Measurements from ENCODE around the gene SCUBE2. TPM values are rescaled to one million over a fixed set of nuclear protein-coding genes. Genes with fewer than 3 reads are reported as not detected.

SCUBE2 gene
- total and polyA plus RNA-seq, 2 donors (not counting 1 experiment from before 2014, with no cell fraction given), result not detected

DNA sequence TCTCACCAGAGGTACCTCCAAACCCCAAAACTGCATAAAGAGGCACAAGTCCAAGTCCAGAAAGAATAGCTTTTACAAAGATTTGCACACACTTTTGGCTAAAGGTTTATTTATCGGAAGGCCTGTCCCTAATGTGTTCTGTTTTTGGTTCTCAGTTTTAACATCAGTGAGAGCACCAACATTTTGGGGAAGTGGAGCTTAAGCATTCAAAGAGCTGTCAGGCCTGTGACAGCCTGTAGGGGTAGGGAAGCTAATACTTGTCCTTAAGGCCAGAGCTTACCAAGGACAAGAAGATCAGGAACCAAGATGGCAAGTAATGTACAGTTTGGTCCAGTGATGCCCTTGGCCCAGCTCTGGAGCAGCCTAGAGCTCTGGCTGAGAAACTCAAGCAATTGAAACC is 38.9 kb upstream of the SCUBE2 start:
- no peaks in the 10 kb centered on the region for H3K79me2 ChIP-seq (ENCODE audit: control insufficient read depth, insufficient read depth, low read length)
- H2AFZ ChIP-seq (ENCODE audit: insufficient read depth, low read depth, low read length, poor library complexity, severe bottlenecking), result no peak overlapping the region
- H3K4me3 ChIP-seq (ENCODE audit: control extremely low read depth in 1 of 5, extremely low read depth in 1 of 5, insufficient read depth in 1 of 5, low read depth in 2 of 5, low read length in 4 of 5), result no peak overlapping the region
- DNase-seq (no peak), ATAC-seq (ENCODE audit: low read depth) (no peak)
- H3K9ac ChIP-seq (ENCODE audit: low read length), result no peak overlapping the region
- H3K9me3 ChIP-seq (ENCODE audit: control extremely low read depth in 1 of 3, control insufficient read depth in 2 of 3, insufficient read depth in 1 of 3, low read length in 2 of 3), result no peaks in the 10 kb centered on the region
- no peak overlapping the region for H3K4me3 Mint-ChIP-seq
- H3K36me3 ChIP-seq (replicated peaks in 1 of 2; ENCODE audit: control extremely low read depth in 1 of 2, control insufficient read depth in 1 of 2, extremely low read depth in 1 of 2, insufficient read depth in 2 of 2, low read length in 1 of 2), result peaks cover 0 to 1% of the 10 kb centered on the region in 2 experiments
- intact Hi-C loops (cut with micrococcal nuclease), result no loop called here
- H3K9me3 Mint-ChIP-seq (ENCODE audit: insufficient read depth), result no peaks in the 10 kb centered on the region
- no peaks in the 10 kb centered on the region for H3K27me3 Mint-ChIP-seq
- 100% methylated on average over 1 of the region's 1 CpG for WGBS (ENCODE audit: insufficient coverage)
- H4K20me1 ChIP-seq (ENCODE audit: control insufficient read depth, insufficient read depth, low read length, poor library complexity, severe bottlenecking), result no peaks in the 10 kb centered on the region
- no peaks in the 10 kb centered on the region for H3K27me3 ChIP-seq (replicated peaks in 1 of 4; ENCODE audit: control extremely low read depth in 1 of 4, control insufficient read depth in 3 of 4, insufficient read depth in 4 of 4, low read length in 3 of 4)
- TF ChIP-seq EZH2 (IDR thresholded peaks at IDR 0.05; ENCODE audit: borderline replicate concordance, insufficient read depth, low read depth, low read length, poor library complexity, severe bottlenecking) (no peak), CTCF (IDR thresholded peaks at IDR 0.05) (no peak)
- no peak overlapping the region for H3K27ac Mint-ChIP-seq
- H3K4me2 ChIP-seq (replicated peaks; ENCODE audit: low read depth, low read length, poor library complexity, severe bottlenecking), result no peak overlapping the region
- no peaks in the 10 kb centered on the region for H3K4me1 ChIP-seq (ENCODE audit: control insufficient read depth in 2 of 2, insufficient read depth in 2 of 2, low read length in 2 of 2)
- ChIA-PET POLR2A (no interaction called here), CTCF (interaction anchor here (1.1 to 2.6 kb wide), 2 partner anchors 9 to 115 kb away, joined by 4 to 22 read pairs; no protein-coding TSS in a partner anchor)
- no peaks in the 10 kb centered on the region for H3K4me1 Mint-ChIP-seq
- H3K27ac ChIP-seq (ENCODE audit: low read length in 2 of 2), result no peak overlapping the region

- H3K27me3 ChIP-seq (replicated peaks in 1 of 4; ENCODE audit: control extremely low read depth in 1 of 4, control insufficient read depth in 3 of 4, insufficient read depth in 4 of 4, low read length in 3 of 4), result no peaks in the 10 kb centered on the region
- H3K4me3 ChIP-seq (ENCODE audit: control extremely low read depth in 1 of 5, extremely low read depth in 1 of 5, insufficient read depth in 1 of 5, low read depth in 2 of 5, low read length in 4 of 5), result no peak overlapping the region
- DNase-seq (no peak), ATAC-seq (ENCODE audit: low read depth) (no peak)
- H3K36me3 ChIP-seq (replicated peaks in 1 of 2; ENCODE audit: control extremely low read depth in 1 of 2, control insufficient read depth in 1 of 2, extremely low read depth in 1 of 2, insufficient read depth in 2 of 2, low read length in 1 of 2), result no peaks in the 10 kb centered on the region
- H3K4me2 ChIP-seq (replicated peaks; ENCODE audit: low read depth, low read length, poor library complexity, severe bottlenecking), result no peak overlapping the region
- TF ChIP-seq EZH2 (IDR thresholded peaks at IDR 0.05; ENCODE audit: borderline replicate concordance, insufficient read depth, low read depth, low read length, poor library complexity, severe bottlenecking), result no peak
- TF ChIP-seq CTCF (IDR thresholded peaks at IDR 0.05), result no peak
- no peaks in the 10 kb centered on the region for H3K4me1 ChIP-seq (ENCODE audit: control insufficient read depth in 2 of 2, insufficient read depth in 2 of 2, low read length in 2 of 2)
- Mint-ChIP-seq H3K27ac (no peak overlapping the region), H3K27me3 (no peaks in the 10 kb centered on the region), H3K9me3 (ENCODE audit: insufficient read depth) (no peaks in the 10 kb centered on the region), H3K4me3 (no peak overlapping the region), H3K4me1 (peaks cover 8% of the 10 kb centered on the region)
- ChIA-PET POLR2A (no interaction called here), CTCF (no interaction called here)
- WGBS (ENCODE audit: insufficient coverage), result no CpG with 5 or more reads among the region's 2 CpGs
- no peak overlapping the region for H3K27ac ChIP-seq (ENCODE audit: low read length in 2 of 2)
- intact Hi-C loops (cut with micrococcal nuclease), result no loop called here
- no peaks in the 10 kb centered on the region for H3K79me2 ChIP-seq (ENCODE audit: control insufficient read depth, insufficient read depth, low read length)
- peaks cover 0 to 2% (median 0%) of the 10 kb centered on the region in 3 donors for H3K9me3 ChIP-seq (ENCODE audit: control extremely low read depth in 1 of 3, control insufficient read depth in 2 of 3, insufficient read depth in 1 of 3, low read length in 2 of 3)
- no peak overlapping the region for H3K9ac ChIP-seq (ENCODE audit: low read length)
- no peak overlapping the region for H2AFZ ChIP-seq (ENCODE audit: insufficient read depth, low read depth, low read length, poor library complexity, severe bottlenecking)
- H4K20me1 ChIP-seq (ENCODE audit: control insufficient read depth, insufficient read depth, low read length, poor library complexity, severe bottlenecking), result no peaks in the 10 kb centered on the region
These were observed 35.2 kb upstream of the SCUBE2 start for GRCh38 chr11:9126636-9127035.
